ENCODE data around the gene KRTAP9-8.
"Not testable (repeated sequence)": the region's sequence is repeated elsewhere in the genome, so short reads cannot be mapped to it uniquely, and the experiment has no call there.

KRTAP9-8 gene

GRCh38 chr17:41237949-41238437, at the start of gene KRTAP9-8:
TSS of gene KRTAP9-8 (plus strand) at chr17:41237999. CDS start at chr17:41238052, 53 bp downstream.
- not testable (repeated sequence) for FAIRE-seq

- FAIRE-seq, result not testable (repeated sequence)
Measured at GRCh38 chr17:41189837-41190318, 47.9 kb upstream of the KRTAP9-8 start, which contains the start of gene KRTAP9-1. TSS of gene KRTAP9-1 (plus strand) at chr17:41189887. CDS start at chr17:41189887, 0 bp downstream.

- no peak for FAIRE-seq
Measured at GRCh38 chr17:41190328-41190727, 47.5 kb upstream of the KRTAP9-8 start.

- no peak for FAIRE-seq
Measured at GRCh38 chr17:41196068-41196467, 41.7 kb upstream of the KRTAP9-8 start.

GRCh38 chr17:41199421-41200078, 38.2 kb upstream of the KRTAP9-8 start:
- FAIRE-seq, result no peak

GRCh38 chr17:41211845-41212466, 25.8 kb upstream of the KRTAP9-8 start:
- no peak for FAIRE-seq

GRCh38 chr17:41212524-41213169, 25.2 kb upstream of the KRTAP9-8 start:
- FAIRE-seq, result no peak

GRCh38 chr17:41215681-41216080, 22.1 kb upstream of the KRTAP9-8 start:
- no peak for FAIRE-seq

GRCh38 chr17:41223821-41224220, 14.0 kb upstream of the KRTAP9-8 start:
- no peak for FAIRE-seq

- FAIRE-seq, result no peak
Measured at GRCh38 chr17:41226051-41226450, 11.7 kb upstream of the KRTAP9-8 start.

- not testable (repeated sequence) for FAIRE-seq
Measured at GRCh38 chr17:41226598-41227095, 11.2 kb upstream of the KRTAP9-8 start, which contains the start of gene KRTAP9-2. TSS of gene KRTAP9-2 (plus strand) at chr17:41226648. CDS start at chr17:41226655, 7 bp downstream.

GRCh38 chr17:41230094-41230493, 7.7 kb upstream of the KRTAP9-8 start:
- no peak for FAIRE-seq

- FAIRE-seq, result no peak
Measured at GRCh38 chr17:41231731-41232130, 6.1 kb upstream of the KRTAP9-8 start.

- FAIRE-seq, result not testable (repeated sequence)
Measured at GRCh38 chr17:41232399-41233105, 5.2 kb upstream of the KRTAP9-8 start, which contains the start of gene KRTAP9-3. TSS of gene KRTAP9-3 (plus strand) at chr17:41232449. CDS start at chr17:41232502, 53 bp downstream.

GRCh38 chr17:41237116-41237515, 683 bp upstream of the KRTAP9-8 start:
- not testable (repeated sequence) for FAIRE-seq

GRCh38 chr17:41246995-41247787, 9.4 kb downstream of the KRTAP9-8 start:
- FAIRE-seq, result not testable (repeated sequence)

- FAIRE-seq, result not testable (repeated sequence)
Measured at GRCh38 chr17:41249637-41250240, 11.9 kb downstream of the KRTAP9-8 start, which contains the start of gene KRTAP9-4. TSS of gene KRTAP9-4 (plus strand) at chr17:41249687. CDS start at chr17:41249721, 34 bp downstream.

GRCh38 chr17:41251261-41251660, 13.5 kb downstream of the KRTAP9-8 start:
- FAIRE-seq, result no peak

GRCh38 chr17:41254861-41255260, 17.1 kb downstream of the KRTAP9-8 start:
- FAIRE-seq, result no peak

- not testable (repeated sequence) for FAIRE-seq
Measured at GRCh38 chr17:41255381-41256290, 17.8 kb downstream of the KRTAP9-8 start, which contains the start of gene KRTAP9-9. TSS of gene KRTAP9-9 (plus strand) at chr17:41255384.

Data from TTC549 (cell line).